Activated T-cell treated with anti-CD3 and anti-CD28 coated beads for 48 hours (primary cell): ENCODE data around the gene TTC1.
"Not testable (repeated sequence)": the region's sequence is repeated elsewhere in the genome, so short reads cannot be mapped to it uniquely, and the experiment has no call there.

Experiments used
- DNase-seq: peaks from one replicate; pipeline ENCODE4 v3.0.0-alpha.2; 2020; ENCODE audit warnings: low read depth

The TTC1 gene

GRCh38 chr5:160042671-160043070 lies 33.7 kb downstream of the TTC1 start:
- no peak for DNase-seq

- DNase-seq = no peak
These were observed 35.5 kb downstream of the TTC1 start for GRCh38 chr5:160044391-160044804.

GRCh38 chr5:160044967-160045366 lies 36.0 kb downstream of the TTC1 start:
- no peak for DNase-seq

- DNase-seq = no peak
These were observed 38.5 kb downstream of the TTC1 start for GRCh38 chr5:160047423-160047822.

GRCh38 chr5:160048131-160048530 lies 39.2 kb downstream of the TTC1 start:
- DNase-seq = no peak

GRCh38 chr5:160049099-160049498 lies 40.2 kb downstream of the TTC1 start:
- DNase-seq = no peak

- no peak for DNase-seq
These were observed 45.1 kb downstream of the TTC1 start for GRCh38 chr5:160054047-160054446.

GRCh38 chr5:160054831-160055230 lies 45.9 kb downstream of the TTC1 start:
- no peak for DNase-seq

GRCh38 chr5:160057256-160057655 lies 48.3 kb downstream of the TTC1 start:
- DNase-seq = no peak

- no peak for DNase-seq
These were observed 51.1 kb downstream of the TTC1 start for GRCh38 chr5:160060001-160060400.

GRCh38 chr5:160061770-160062169 lies 52.8 kb downstream of the TTC1 start:
- DNase-seq = no peak

GRCh38 chr5:160064417-160064810 lies 55.5 kb downstream of the TTC1 start:
- DNase-seq = no peak

- DNase-seq = no peak
These were observed 56.2 kb downstream of the TTC1 start for GRCh38 chr5:160064995-160065614.

GRCh38 chr5:160069120-160069519 lies 60.2 kb downstream of the TTC1 start:
- not testable (repeated sequence) for DNase-seq

- no peak for DNase-seq
These were observed 62.6 kb downstream of the TTC1 start for GRCh38 chr5:160071516-160071915.

- no peak for DNase-seq
These were observed 63.0 kb downstream of the TTC1 start for GRCh38 chr5:160071916-160072315.

GRCh38 chr5:160075073-160075472 lies 66.1 kb downstream of the TTC1 start:
- no peak for DNase-seq

GRCh38 chr5:160076997-160077396 lies 68.1 kb downstream of the TTC1 start:
- DNase-seq = no peak

GRCh38 chr5:160079753-160080152 lies 70.8 kb downstream of the TTC1 start:
- DNase-seq = no peak

GRCh38 chr5:160081495-160081894 lies 72.6 kb downstream of the TTC1 start:
- no peak for DNase-seq

GRCh38 chr5:160082614-160083500 lies 73.9 kb downstream of the TTC1 start:
- DNase-seq = no peak

GRCh38 chr5:160083501-160083900 lies 74.6 kb downstream of the TTC1 start:
- DNase-seq = no peak

GRCh38 chr5:160084144-160084543 lies 75.2 kb downstream of the TTC1 start:
- DNase-seq = no peak

GRCh38 chr5:160087199-160087598 lies 78.3 kb downstream of the TTC1 start:
- no peak for DNase-seq
